Osteoblast (primary cell): ENCODE measurements around the gene ARHGAP4. TPM values are rescaled to one million over a fixed set of nuclear protein-coding genes. Genes with fewer than 3 reads are reported as not detected.
A peak's percentile ranks its signal among the peaks of the same experiment; 100 is the strongest.

Source experiments
- DNase-seq: peaks from one replicate; pipeline ENCODE4 v3.0.0; 2011; ENCODE audit warnings: low spot score, mixed read lengths; ENCODE audit not compliant: insufficient read length; ENCODE audit errors: missing footprints
- H2AFZ ChIP-seq: 2 replicates; pipeline ENCODE4 v1.6.0; 2011; ENCODE audit warnings: mild to moderate bottlenecking, low read length
- H3K27ac ChIP-seq: 2 replicates; pipeline ENCODE4 v1.5.1; 2011; ENCODE audit warnings: mild to moderate bottlenecking, low read depth, low read length, moderate library complexity
- H3K27me3 ChIP-seq: 2 replicates; pipeline ENCODE4 v1.6.0; 2012; ENCODE audit warnings: mild to moderate bottlenecking, control low read depth, inconsistent platforms, low read length, moderate library complexity; ENCODE audit not compliant: insufficient read depth
- H3K36me3 ChIP-seq: 2 replicates; pipeline ENCODE4 v1.5.1; 2011; ENCODE audit warnings: mild to moderate bottlenecking, low read length, control low read depth, moderate library complexity; ENCODE audit not compliant: insufficient read depth
- H3K4me1 ChIP-seq: 2 replicates; pipeline ENCODE4 v1.5.1; 2011; ENCODE audit warnings: mild to moderate bottlenecking, low read length, control low read depth, moderate library complexity; ENCODE audit not compliant: insufficient read depth
- H3K4me2 ChIP-seq: 2 replicates; pipeline ENCODE4 v1.6.0; 2011; ENCODE audit warnings: mild to moderate bottlenecking, low read length; ENCODE audit not compliant: insufficient read depth
- H3K4me3 ChIP-seq: fragments of 200-600 bp; sonication (generic); 3 replicates; pipeline ENCODE4 v1.5.1; 2012; ENCODE audit warnings: mild to moderate bottlenecking, low read length, inconsistent platforms; ENCODE audit not compliant: insufficient read depth
- H3K79me2 ChIP-seq: 2 replicates; pipeline ENCODE4 v1.6.0; 2012; ENCODE audit warnings: mild to moderate bottlenecking, low read length, control low read depth, inconsistent platforms; ENCODE audit not compliant: insufficient read depth
- H3K9me3 ChIP-seq: 2 replicates; pipeline ENCODE4 v1.5.1; 2011; ENCODE audit warnings: low read depth, low read length, control low read depth
- H4K20me1 ChIP-seq: 2 replicates; pipeline ENCODE4 v1.6.0; 2012; ENCODE audit warnings: mild to moderate bottlenecking, low read length, control low read depth; ENCODE audit not compliant: insufficient read depth
- CTCF ChIP-seq: IDR thresholded peaks from 2 replicates; pipeline ENCODE4 v1.5.1; 2011; ENCODE audit warnings: mild to moderate bottlenecking, low read depth, low read length, moderate library complexity; ENCODE audit errors: extremely low read depth
- total RNA-seq: library from RNA; depleted of rRNA; stranded (reverse); fragments of >200 nt; gene quantifications from 2 replicates; pipeline ENCODE4 v1.2.3, GENCODE V29; 2012

ARHGAP4 gene
- total RNA-seq, 1 donor = 1.4 TPM

- peaks cover 6% of the 10 kb centered on the region for H3K27me3 ChIP-seq
- DNase-seq = peak; percentile 51
- H3K27ac ChIP-seq = no peak overlapping the region
- no peak overlapping the region for H3K4me3 ChIP-seq
- no peak overlapping the region for H2AFZ ChIP-seq
- H3K4me2 ChIP-seq = no peak overlapping the region
- H3K36me3 ChIP-seq = no peaks in the 10 kb centered on the region
- H3K4me1 ChIP-seq = no peaks in the 10 kb centered on the region
- no peaks in the 10 kb centered on the region for H3K79me2 ChIP-seq
- TF ChIP-seq CTCF = no peak
- no peaks in the 10 kb centered on the region for H3K9me3 ChIP-seq
- no peaks in the 10 kb centered on the region for H4K20me1 ChIP-seq
Measured at GRCh38 chrX:153864101-153864500, 62.0 kb downstream of the ARHGAP4 start.

- no peak for TF ChIP-seq CTCF
- Histone ChIP-seq H3K4me2 (no peak overlapping the region), H3K27ac (no peak overlapping the region)
Measured at GRCh38 chrX:153863251-153863991, 62.6 kb downstream of the ARHGAP4 start.

GRCh38 chrX:153862369-153863250 lies 63.5 kb downstream of the ARHGAP4 start:
- Histone ChIP-seq H3K4me3 (no peak overlapping the region), H3K27ac (no peak overlapping the region), H3K4me1 (no peaks in the 10 kb centered on the region), H4K20me1 (no peaks in the 10 kb centered on the region), H3K79me2 (no peaks in the 10 kb centered on the region), H3K36me3 (no peaks in the 10 kb centered on the region), H3K4me2 (no peak overlapping the region), H3K27me3 (peaks cover 12% of the 10 kb centered on the region), H2AFZ (no peak overlapping the region), H3K9me3 (no peaks in the 10 kb centered on the region)
- TF ChIP-seq CTCF = no peak
- DNase-seq = peak; percentile 65

More at GRCh38 chrX:153863251-153863991, 62.6 kb downstream of the ARHGAP4 start:
- H3K36me3 ChIP-seq = no peaks in the 10 kb centered on the region
- no peaks in the 10 kb centered on the region for H3K4me1 ChIP-seq
- H3K79me2 ChIP-seq = no peaks in the 10 kb centered on the region
- no peaks in the 10 kb centered on the region for H3K9me3 ChIP-seq
- H4K20me1 ChIP-seq = no peaks in the 10 kb centered on the region
- DNase-seq = peak; percentile 62
- H2AFZ ChIP-seq = no peak overlapping the region
- peaks cover 8% of the 10 kb centered on the region for H3K27me3 ChIP-seq
- no peak overlapping the region for H3K4me3 ChIP-seq
